Calu3 (cell line): ENCODE data around the gene NT5DC4. TPM values are rescaled to one million over a fixed set of nuclear protein-coding genes. Genes with fewer than 3 reads are reported as not detected.

Source experiments
- BruUV-seq: library from RNA; stranded (reverse); fragments of 400-500 nt; replicated peaks from 2 replicates; lab custom pipeline; 2021; lab: Mats Ljungman, UMichigan
- CTCF ChIA-PET: fragments of 300-600 bp; sonication (Branson Sonifier 250); formaldehyde crosslinking; loops from one replicate; lab custom pipeline; 2022; ENCODE audit warnings: antibody characterized with exemption; lab: Charles Lee
- DNase-seq: peaks from one replicate; pipeline ENCODE4 v3.0.0; 2022
- H3K27ac Mint-ChIP-seq: one replicate; pipeline ENCODE4 v1.8.0; 2022; ENCODE audit warnings: mixed read lengths; ENCODE audit not compliant: unreplicated experiment
- H3K27me3 Mint-ChIP-seq: one replicate; pipeline ENCODE4 v1.8.0; 2022; ENCODE audit warnings: mixed read lengths; ENCODE audit not compliant: unreplicated experiment
- H3K36me3 Mint-ChIP-seq: one replicate; pipeline ENCODE4 v1.8.0; 2022; ENCODE audit warnings: mild to moderate bottlenecking, moderate library complexity, mixed read lengths; ENCODE audit not compliant: insufficient read depth, unreplicated experiment
- H3K4me1 Mint-ChIP-seq: one replicate; pipeline ENCODE4 v1.8.0; 2022; ENCODE audit warnings: mild to moderate bottlenecking, low read depth, mixed read lengths; ENCODE audit not compliant: unreplicated experiment
- H3K4me3 Mint-ChIP-seq: one replicate; pipeline ENCODE4 v1.8.0; 2022; ENCODE audit warnings: mild to moderate bottlenecking, low read depth, moderate library complexity, mixed read lengths; ENCODE audit not compliant: unreplicated experiment
- H3K9me3 Mint-ChIP-seq: one replicate; pipeline ENCODE4 v1.8.0; 2022; ENCODE audit warnings: low read depth, mixed read lengths; ENCODE audit not compliant: unreplicated experiment
- intact Hi-C: fragments of 100-400 bp; cut with micrococcal nuclease; formaldehyde crosslinking; loops from one replicate; pipeline ENCODE4 v1.10.0; 2022; ENCODE audit not compliant: unreplicated experiment
- total RNA-seq: library from RNA; stranded (reverse); gene quantifications from 2 replicates; pipeline ENCODE4 v1.2.3, GENCODE V29; 2022
- TF ChIP-seq, protein P1 (sequence below): fragments of 200-600 bp; IDR thresholded peaks from one replicate; pipeline ENCODE4 v1.8.0; 2022; ENCODE audit warnings: antibody characterized with exemption; ENCODE audit not compliant: unreplicated experiment

Gene NT5DC4
- total RNA-seq, 1 experiment from 2014 or later, result 10.1 TPM

DNA sequence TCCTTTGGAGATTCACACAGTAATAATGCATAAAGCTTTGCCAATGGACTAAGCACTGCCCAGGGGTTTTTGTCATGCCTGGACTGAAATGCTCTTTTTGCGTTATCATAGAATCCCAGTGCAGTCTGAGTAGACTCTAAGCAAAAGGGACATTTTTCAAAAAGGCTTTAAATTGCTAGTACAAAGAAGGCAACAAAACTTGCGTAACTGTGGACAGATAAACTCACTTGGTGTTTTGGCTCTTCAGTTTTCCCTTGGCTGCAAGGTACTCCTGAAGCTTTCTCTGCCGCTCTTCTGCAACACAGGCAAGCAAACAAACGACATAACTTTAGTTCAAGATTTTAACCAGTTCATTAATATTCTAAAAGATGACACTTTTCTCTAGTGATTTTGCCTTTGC lies 41.5 kb downstream of the NT5DC4 start:
- BruUV-seq, result no TSS peak
- Mint-ChIP-seq H3K4me1 (peaks cover 48% of the 10 kb centered on the region), H3K9me3 (peaks cover 2% of the 10 kb centered on the region), H3K27ac (peak overlapping the region; percentile 24), H3K27me3 (no peaks in the 10 kb centered on the region), H3K36me3 (peaks cover 45% of the 10 kb centered on the region), H3K4me3 (peak overlapping the region; percentile 98)
- TF ChIP-seq, protein P1, sequence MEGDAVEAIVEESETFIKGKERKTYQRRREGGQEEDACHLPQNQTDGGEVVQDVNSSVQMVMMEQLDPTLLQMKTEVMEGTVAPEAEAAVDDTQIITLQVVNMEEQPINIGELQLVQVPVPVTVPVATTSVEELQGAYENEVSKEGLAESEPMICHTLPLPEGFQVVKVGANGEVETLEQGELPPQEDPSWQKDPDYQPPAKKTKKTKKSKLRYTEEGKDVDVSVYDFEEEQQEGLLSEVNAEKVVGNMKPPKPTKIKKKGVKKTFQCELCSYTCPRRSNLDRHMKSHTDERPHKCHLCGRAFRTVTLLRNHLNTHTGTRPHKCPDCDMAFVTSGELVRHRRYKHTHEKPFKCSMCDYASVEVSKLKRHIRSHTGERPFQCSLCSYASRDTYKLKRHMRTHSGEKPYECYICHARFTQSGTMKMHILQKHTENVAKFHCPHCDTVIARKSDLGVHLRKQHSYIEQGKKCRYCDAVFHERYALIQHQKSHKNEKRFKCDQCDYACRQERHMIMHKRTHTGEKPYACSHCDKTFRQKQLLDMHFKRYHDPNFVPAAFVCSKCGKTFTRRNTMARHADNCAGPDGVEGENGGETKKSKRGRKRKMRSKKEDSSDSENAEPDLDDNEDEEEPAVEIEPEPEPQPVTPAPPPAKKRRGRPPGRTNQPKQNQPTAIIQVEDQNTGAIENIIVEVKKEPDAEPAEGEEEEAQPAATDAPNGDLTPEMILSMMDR, result no peak
- DNase-seq, result no peak
- CTCF ChIA-PET, result interaction anchor here (0.6 kb wide), 1 partner anchor 179 kb away, joined by 6 read pairs; no protein-coding TSS in a partner anchor
- intact Hi-C loops, result loop anchor here (5.0 kb wide), 1 partner anchor 125 kb away; no protein-coding TSS in a partner anchor

DNA sequence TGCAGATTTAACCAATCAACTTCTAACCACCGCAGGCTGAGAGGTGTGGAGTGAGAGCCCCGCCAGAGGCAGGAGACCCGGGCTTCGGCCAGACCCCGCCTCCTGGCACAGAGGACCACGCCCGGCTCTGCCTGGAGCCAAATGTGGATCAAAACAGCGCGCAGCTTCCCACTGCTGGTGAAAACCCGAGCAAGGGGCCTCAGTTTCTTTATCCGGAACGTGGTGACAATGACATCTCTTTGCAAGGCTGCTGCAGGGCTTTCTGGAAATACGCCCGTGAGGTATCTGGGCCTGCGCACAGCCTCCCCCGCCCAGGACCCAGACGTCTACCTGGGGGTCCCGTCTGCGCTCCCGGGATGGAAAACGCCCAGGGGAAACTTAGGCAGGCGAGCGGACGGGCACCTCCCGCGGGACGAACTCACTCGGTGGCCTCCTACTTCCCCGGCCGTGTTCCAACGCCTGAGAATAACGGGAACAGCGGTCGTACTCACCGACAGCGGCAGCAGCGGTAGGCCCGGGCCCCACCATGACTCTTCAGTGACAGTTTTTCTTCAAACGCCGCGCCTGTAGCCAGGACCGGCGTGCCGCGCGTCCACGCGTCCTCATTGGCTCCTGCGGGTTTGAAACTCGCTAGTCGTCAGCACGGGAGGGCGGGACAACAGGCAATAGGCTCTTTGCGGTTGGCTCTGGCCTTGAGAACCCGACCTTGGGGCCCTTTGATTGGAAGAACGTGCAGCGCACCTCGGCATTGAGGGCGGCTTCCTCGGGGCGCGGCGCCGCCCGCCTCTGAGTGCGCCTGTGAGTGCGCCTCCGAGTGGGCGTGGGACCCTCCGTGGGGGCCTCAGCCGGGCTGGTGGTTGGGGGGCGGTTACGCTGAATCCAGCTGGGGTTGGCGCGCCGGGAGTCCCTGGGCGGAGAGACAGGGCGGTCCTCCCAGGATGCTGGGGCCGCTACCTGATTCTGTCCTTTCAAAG lies 43.5 kb downstream of the NT5DC4 start, which contains the start of gene CKAP2L:
Gene CKAP2L (minus strand): TSS at position 539 of the 974 bp plus-strand sequence. CDS start 11 bp downstream, at position 528.
- Mint-ChIP-seq H3K9me3 (peaks cover 10% of the 10 kb centered on the region), H3K27ac (peak within 1 kb of the TSS; percentile 24), H3K27me3 (no peaks in the 10 kb centered on the region), H3K36me3 (peaks cover 35% of the 10 kb centered on the region), H3K4me1 (peaks cover 56% of the 10 kb centered on the region), H3K4me3 (peak within 1 kb of the TSS; percentile 98)
- DNase-seq, result peak; percentile 96
- CTCF ChIA-PET, result interaction anchor here (0.5 to 1.3 kb wide), 3 partner anchors 20 to 292 kb away, joined by 3 to 6 read pairs (median 3); partner anchors contain the start of gene IL1A
- TF ChIP-seq, protein P1, result no peak
- BruUV-seq, result TSS peak; percentile 45
- intact Hi-C loops, result loop anchor here (5.0 kb wide), 1 partner anchor 123 kb away; no protein-coding TSS in a partner anchor

DNA sequence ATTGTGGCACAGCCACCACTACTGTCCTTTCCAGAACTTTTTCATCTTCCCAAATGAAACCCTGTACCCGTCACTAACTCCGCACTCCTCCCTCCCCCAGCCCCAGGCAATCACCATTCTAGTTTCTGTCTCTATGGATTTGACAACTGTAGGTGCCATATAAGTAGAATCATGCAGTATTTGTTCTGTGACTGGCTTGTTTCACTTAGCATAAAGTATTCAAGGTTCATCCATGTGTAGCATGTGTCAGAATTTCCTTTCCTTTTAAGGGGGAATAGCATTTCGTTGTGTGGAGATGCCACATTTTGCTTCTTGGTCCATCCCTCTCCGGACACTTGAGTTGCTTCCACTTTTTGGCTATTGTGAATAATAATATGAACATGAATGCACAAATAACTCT lies 44.4 kb downstream of the NT5DC4 start:
- Mint-ChIP-seq H3K36me3 (peaks cover 35% of the 10 kb centered on the region), H3K9me3 (peaks cover 10% of the 10 kb centered on the region), H3K27ac (no peak overlapping the region), H3K27me3 (no peaks in the 10 kb centered on the region), H3K4me1 (peaks cover 56% of the 10 kb centered on the region), H3K4me3 (peak overlapping the region; percentile 98)
- DNase-seq, result no peak
- intact Hi-C loops, result no loop called here
- CTCF ChIA-PET, result interaction anchor here (0.7 kb wide), 1 partner anchor 19 kb away, joined by 3 read pairs; the partner anchor contains the start of gene IL1A
- TF ChIP-seq, protein P1, result no peak
- TSS peak; percentile 44 for BruUV-seq

DNA sequence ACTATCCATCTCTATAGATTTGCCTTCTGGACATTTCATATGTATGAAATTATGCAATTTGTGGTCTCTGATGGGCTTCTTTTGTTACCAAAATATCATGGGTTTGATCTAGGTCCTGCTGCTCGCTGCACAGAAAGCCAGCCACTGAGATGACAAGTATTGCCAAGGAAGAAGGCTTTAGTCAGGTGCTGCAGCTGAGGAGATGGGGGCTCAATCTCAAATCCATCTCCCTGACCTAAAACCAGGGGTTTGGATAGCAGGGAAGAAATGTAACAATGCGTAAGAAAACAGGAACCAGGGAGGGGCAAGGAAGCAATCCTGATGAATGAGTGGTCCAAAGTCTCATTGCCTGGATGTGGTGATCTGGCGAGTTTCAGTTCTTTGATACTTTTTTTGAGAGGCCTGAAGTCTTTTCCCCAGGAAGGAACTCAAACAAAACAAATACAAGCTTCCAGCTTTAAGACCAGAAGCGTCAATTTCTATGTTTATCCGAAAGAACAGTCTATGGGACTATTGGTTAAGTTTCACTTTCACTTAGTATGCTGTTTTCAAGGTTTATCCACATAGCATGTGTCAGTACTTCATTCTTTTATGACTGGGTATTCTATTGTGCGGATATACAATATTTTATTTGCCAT lies 47.0 kb downstream of the NT5DC4 start:
- H3K4me3 Mint-ChIP-seq, result no peak overlapping the region
- H3K27ac Mint-ChIP-seq, result no peak overlapping the region
- TF ChIP-seq, protein P1, result no peak
- CTCF ChIA-PET, result no interaction called here
- no TSS peak for BruUV-seq
- intact Hi-C loops, result no loop called here
- peaks cover 41% of the 10 kb centered on the region for H3K4me1 Mint-ChIP-seq
- H3K36me3 Mint-ChIP-seq, result peaks cover 20% of the 10 kb centered on the region
- DNase-seq, result no peak
- H3K27me3 Mint-ChIP-seq, result no peaks in the 10 kb centered on the region
- H3K9me3 Mint-ChIP-seq, result peaks cover 10% of the 10 kb centered on the region
